ENCODE measurements around the gene CNOT1.

CNOT1 gene

GRCh38 chr16:58651965-58652348 is 22.3 kb upstream of the CNOT1 start (continued):
- no peak for TF ChIP-seq ZBTB7A (tag by site-specific recombination; IDR thresholded peaks at IDR 0.05; ENCODE audit: low read depth)
- TF ChIP-seq ZNF792 (tag by site-specific recombination; IDR thresholded peaks at IDR 0.05) = no peak
- TF ChIP-seq PRDM6 (tag by site-specific recombination; IDR thresholded peaks at IDR 0.05) = no peak
- TF ChIP-seq ZNF623 (tag by site-specific recombination; IDR thresholded peaks at IDR 0.05) = no peak
- TF ChIP-seq ZNF423 (tag by site-specific recombination; IDR thresholded peaks at IDR 0.05) = no peak
- TF ChIP-seq ZBTB44 (tag by site-specific recombination; IDR thresholded peaks at IDR 0.05) = no peak
- TF ChIP-seq ZNF654 (tag by site-specific recombination; IDR thresholded peaks at IDR 0.05; ENCODE audit: low read depth) = no peak
- no peak for TF ChIP-seq ZBTB26 (tag by site-specific recombination; optimal IDR thresholded peaks at IDR 0.05)

- Histone ChIP-seq H3K36me3 (ENCODE audit: control insufficient read depth in 2 of 2, insufficient read depth in 1 of 2, low read length in 2 of 2) (no peaks in the 10 kb centered on the region), H3K4me1 (ENCODE audit: control insufficient read depth, insufficient read depth, low read length) (0 out of 2 replicates have a peak, but pooled peaks cover 3% of the 10 kb centered on the region), H3K9me3 (ENCODE audit: control insufficient read depth, insufficient read depth, low read depth, low read length) (no peaks in the 10 kb centered on the region), H3K27ac (ENCODE audit: extremely low read depth, low read depth, low read length) (no peak overlapping the region), H3K4me3 (ENCODE audit: low read depth, low read length) (no peak overlapping the region)
- POLR2A ChIA-PET = no interaction called here
- CTCF ChIA-PET = interaction anchor here (0.6 to 0.8 kb wide), 2 partner anchors 19 to 157 kb away, joined by 3 to 5 read pairs; no protein-coding TSS in a partner anchor
- TF ChIP-seq ZBTB49 (tag by site-specific recombination; IDR thresholded peaks at IDR 0.05; ENCODE audit: low read depth) (no peak), ZNF561 (tag by site-specific recombination; IDR thresholded peaks at IDR 0.05; ENCODE audit: borderline replicate concordance) (no peak), ZNF157 (tag by site-specific recombination; IDR thresholded peaks at IDR 0.05) (no peak), TCF7L2 (IDR thresholded peaks at IDR 0.05; ENCODE audit: borderline replicate concordance, low read depth, low read length) (no peak), ZNF791 (tag by site-specific recombination; IDR thresholded peaks at IDR 0.05) (no peak), ZNF600 (tag by site-specific recombination; IDR thresholded peaks at IDR 0.05) (no peak), ZBTB17 (tag by site-specific recombination; IDR thresholded peaks at IDR 0.05) (no peak), ZNF311 (tag by site-specific recombination; IDR thresholded peaks at IDR 0.05; ENCODE audit: borderline replicate concordance) (no peak)
Observed at GRCh38 chr16:58649707-58650106, 20.1 kb upstream of the CNOT1 start.

- TF ChIP-seq OSR2 (tag by site-specific recombination; IDR thresholded peaks at IDR 0.05) (no peak), SP2 (tag by site-specific recombination; IDR thresholded peaks at IDR 0.05) (no peak)
- H3K4me1 ChIP-seq (ENCODE audit: control insufficient read depth, insufficient read depth, low read length) = 0 out of 2 replicates have a peak, but pooled peaks cover 3% of the 10 kb centered on the region
- POLR2A ChIA-PET = interaction anchor here (0.7 kb wide), 1 partner anchor 32 kb away, joined by 3 read pairs; no protein-coding TSS in a partner anchor
Observed at GRCh38 chr16:58647107-58647506, 17.5 kb upstream of the CNOT1 start.

More at GRCh38 chr16:58647107-58647506, 17.5 kb upstream of the CNOT1 start:
- no peaks in the 10 kb centered on the region for H3K9me3 ChIP-seq (ENCODE audit: control insufficient read depth, insufficient read depth, low read depth, low read length)
- no peak overlapping the region for H3K4me3 ChIP-seq (ENCODE audit: low read depth, low read length)
- CTCF ChIA-PET = interaction anchor here (1.9 kb wide), 1 partner anchor 14 kb away, joined by 9 read pairs; no protein-coding TSS in a partner anchor
- no peak overlapping the region for H3K27ac ChIP-seq (ENCODE audit: extremely low read depth, low read depth, low read length)
- H3K36me3 ChIP-seq (ENCODE audit: control insufficient read depth in 2 of 2, insufficient read depth in 1 of 2, low read length in 2 of 2) = no peaks in the 10 kb centered on the region
